Measurements from ENCODE around the gene DHX16. TPM values are rescaled to one million over a fixed set of nuclear protein-coding genes. Genes with fewer than 3 reads are reported as not detected.

The DHX16 gene
- total RNA-seq, 1 donor from 2014 or later: 28.4 TPM

GRCh38 chr6:30683980-30684338, 11.2 kb upstream of the DHX16 start:
- Histone ChIP-seq H3K27ac (peak overlapping the region; percentile 89), H3K4me1 (peaks cover 62% of the 10 kb centered on the region), H3K27me3 (ENCODE audit: low read depth) (no peaks in the 10 kb centered on the region), H3K36me3 (peaks cover 18% of the 10 kb centered on the region), H3K9me3 (no peaks in the 10 kb centered on the region), H3K4me3 (peak overlapping the region; percentile 81)
- DNase-seq: no peak
- no peak for ATAC-seq
- intact Hi-C loops (cut with DNase I): no loop called here
- no peak for TF ChIP-seq CTCF (IDR thresholded peaks at IDR 0.05)

- intact Hi-C loops (cut with DNase I): no loop called here
- Histone ChIP-seq H3K27me3 (ENCODE audit: low read depth) (no peaks in the 10 kb centered on the region), H3K9me3 (no peaks in the 10 kb centered on the region), H3K36me3 (peaks cover 24% of the 10 kb centered on the region), H3K27ac (peak overlapping the region; percentile 89), H3K4me3 (peak overlapping the region; percentile 81), H3K4me1 (peaks cover 61% of the 10 kb centered on the region)
- DNase-seq (no peak), ATAC-seq (no peak)
- no peak for TF ChIP-seq CTCF (IDR thresholded peaks at IDR 0.05)
Measured at GRCh38 chr6:30683183-30683979, 10.6 kb upstream of the DHX16 start.

GRCh38 chr6:30682143-30683117, 9.6 kb upstream of the DHX16 start:
- intact Hi-C loops (cut with DNase I): no loop called here
- H3K36me3 ChIP-seq: peaks cover 33% of the 10 kb centered on the region
- no peak for TF ChIP-seq CTCF (IDR thresholded peaks at IDR 0.05)

GRCh38 chr6:30681766-30682142, 8.9 kb upstream of the DHX16 start:
- H3K4me3 ChIP-seq: peak overlapping the region; percentile 81
- intact Hi-C loops (cut with DNase I): no loop called here
- TF ChIP-seq CTCF (IDR thresholded peaks at IDR 0.05): no peak
- peaks cover 53% of the 10 kb centered on the region for H3K4me1 ChIP-seq
- DNase-seq (no peak), ATAC-seq (no peak)
- peaks cover 40% of the 10 kb centered on the region for H3K36me3 ChIP-seq
- H3K27me3 ChIP-seq (ENCODE audit: low read depth): no peaks in the 10 kb centered on the region
- peak overlapping the region; percentile 89 for H3K27ac ChIP-seq
- no peaks in the 10 kb centered on the region for H3K9me3 ChIP-seq

More at GRCh38 chr6:30682143-30683117, 9.6 kb upstream of the DHX16 start:
- peak; percentile 91 for DNase-seq
- Histone ChIP-seq H3K4me3 (peak overlapping the region; percentile 81), H3K4me1 (peaks cover 53% of the 10 kb centered on the region), H3K9me3 (no peaks in the 10 kb centered on the region), H3K27me3 (ENCODE audit: low read depth) (no peaks in the 10 kb centered on the region), H3K27ac (peak overlapping the region; percentile 89)
- peak; percentile 56 to 77 for ATAC-seq

GRCh38 chr6:30679765-30680535, 7.1 kb upstream of the DHX16 start:
- ATAC-seq: no peak
- TF ChIP-seq CTCF (IDR thresholded peaks at IDR 0.05): no peak
- DNase-seq: no peak
- peaks cover 41% of the 10 kb centered on the region for H3K4me1 ChIP-seq
- no peaks in the 10 kb centered on the region for H3K27me3 ChIP-seq (ENCODE audit: low read depth)
- peaks cover 51% of the 10 kb centered on the region for H3K36me3 ChIP-seq
- H3K27ac ChIP-seq: peak overlapping the region; percentile 19
- H3K9me3 ChIP-seq: no peaks in the 10 kb centered on the region
- H3K4me3 ChIP-seq: peak overlapping the region; percentile 81
- intact Hi-C loops (cut with DNase I): loop anchor here (5.0 kb wide), 1 partner anchor 42 kb away; the partner anchor contains the start of gene TUBB

Measured in lower lobe of right lung (tissue), 2 donors.